PC-3 (cell line): ENCODE data around the gene ATXN7L1. TPM values are rescaled to one million over a fixed set of nuclear protein-coding genes. Genes with fewer than 3 reads are reported as not detected.

Experiments
- ATAC-seq: fragments of 200-7000 bp; cut with Tn5 transposase; 2 replicates; pipeline ENCODE4 v1.9.1; 2020; ENCODE audit warnings: mild to moderate bottlenecking, moderate library complexity
- BruUV-seq: library from RNA; stranded (reverse); fragments of 400-500 nt; replicated peaks from 2 replicates; lab custom pipeline; 2021; lab: Mats Ljungman, UMichigan
- CTCF ChIA-PET: fragments of 300-600 bp; sonication (Branson Sonifier 250); formaldehyde crosslinking; loops from one replicate; lab custom pipeline; 2022; ENCODE audit warnings: antibody characterized with exemption; lab: Charles Lee
- POLR2A ChIA-PET: fragments of 300-600 bp; sonication (Branson Sonifier 250); formaldehyde crosslinking; loops from one replicate; lab custom pipeline; 2022; ENCODE audit warnings: antibody characterized with exemption; ENCODE audit not compliant: unreplicated experiment; lab: Charles Lee
- DNase-seq: peaks from one replicate; pipeline ENCODE4 v3.0.0-alpha.2; 2015
- H2AFZ ChIP-seq: fragments of 300-600 bp; sonication (generic); 2 replicates; pipeline ENCODE4 v1.6.0; 2016; ENCODE audit warnings: antibody characterized with exemption, low read length
- H3F3A ChIP-seq: fragments of 300-600 bp; sonication (generic); one replicate; pipeline ENCODE4 v1.6.0; 2017; ENCODE audit warnings: antibody characterized with exemption, low read length, control low read depth, mild to moderate bottlenecking; ENCODE audit not compliant: unreplicated experiment
- H3K27ac ChIP-seq: fragments of 300-600 bp; sonication (generic); 2 replicates; pipeline ENCODE4 v1.5.1; 2016; ENCODE audit warnings: mild to moderate bottlenecking, low read length
- H3K27me3 ChIP-seq: fragments of 300-600 bp; sonication (generic); 2 replicates; pipeline ENCODE4 v1.6.1; 2016; ENCODE audit warnings: low read length, mixed read lengths
- H3K36me3 ChIP-seq: fragments of 300-600 bp; sonication (generic); 2 replicates; pipeline ENCODE4 v1.6.1; 2016; ENCODE audit warnings: low read depth, mixed run types, low read length, mixed read lengths
- H3K4me1 ChIP-seq: fragments of 300-600 bp; sonication (generic); 2 replicates; pipeline ENCODE4 v1.5.1; 2016; ENCODE audit warnings: low read length; ENCODE audit not compliant: insufficient read depth
- H3K4me2 ChIP-seq: fragments of 300-600 bp; sonication (generic); 2 replicates; pipeline ENCODE4 v1.6.0; 2016; ENCODE audit warnings: low read length
- H3K4me3 ChIP-seq: fragments of 300-600 bp; sonication (generic); 2 replicates; pipeline ENCODE4 v1.5.1; 2016; ENCODE audit warnings: mild to moderate bottlenecking, low read length, mixed read lengths
- H3K79me2 ChIP-seq: fragments of 300-600 bp; sonication (generic); 2 replicates; pipeline ENCODE4 v1.6.1; 2017; ENCODE audit warnings: low read length, mixed read lengths
- H3K9ac ChIP-seq: fragments of 300-600 bp; sonication (generic); 2 replicates; pipeline ENCODE4 v1.6.0; 2016; ENCODE audit warnings: mild to moderate bottlenecking, low read length
- H3K9me2 ChIP-seq: fragments of 300-600 bp; sonication (generic); replicated peaks from 2 replicates; pipeline ENCODE4 v1.6.1; 2016; ENCODE audit warnings: mixed run types, low read length, mixed read lengths
- H3K9me3 ChIP-seq: fragments of 300-600 bp; sonication (generic); 2 replicates; pipeline ENCODE4 v1.6.1; 2016; ENCODE audit warnings: low read length, mixed read lengths
- H4K20me1 ChIP-seq: fragments of 300-600 bp; sonication (generic); 2 replicates; pipeline ENCODE4 v1.6.1; 2016; ENCODE audit warnings: low read length, mixed read lengths
- EZH2 ChIP-seq: fragments of 300-600 bp; sonication (generic); IDR thresholded peaks from one replicate; pipeline ENCODE4 v1.6.1; 2017; ENCODE audit warnings: antibody characterized with exemption, mild to moderate bottlenecking, low read length; ENCODE audit not compliant: unreplicated experiment
- EZH2phosphoT487 ChIP-seq: fragments of 300-600 bp; sonication (generic); IDR thresholded peaks from 2 replicates; pipeline ENCODE4 v1.6.1; 2018; ENCODE audit warnings: mild to moderate bottlenecking, antibody characterized with exemption, low read length, borderline replicate concordance
- intact Hi-C: fragments of 100-400 bp; cut with micrococcal nuclease; formaldehyde crosslinking; loops from 2 replicates; pipeline ENCODE4 v1.9.0; 2023
- total RNA-seq: library from RNA; depleted of rRNA; stranded (reverse); fragments of >200 nt; gene quantifications from 2 replicates; pipeline ENCODE4 v1.2.3, GENCODE V29; 2014
- TF ChIP-seq, protein P1 (sequence below): fragments of 300-600 bp; sonication (generic); conservative IDR thresholded peaks from 2 replicates; pipeline ENCODE4 v1.5.1; 2017; ENCODE audit warnings: antibody characterized with exemption, low read depth, mild to moderate bottlenecking, low read length

ATXN7L1 gene
- total RNA-seq, 1 experiment from 2014 or later = 16.0 TPM

- ATAC-seq = no peak
- intact Hi-C loops = no loop called here
- Histone ChIP-seq H3K9me2 (no peaks in the 10 kb centered on the region), H3F3A (peaks cover 6% of the 10 kb centered on the region), H3K9ac (no peak overlapping the region), H2AFZ (no peak overlapping the region), H3K4me1 (peaks cover 47% of the 10 kb centered on the region), H3K9me3 (no peaks in the 10 kb centered on the region), H3K4me2 (no peak overlapping the region), H3K27me3 (no peaks in the 10 kb centered on the region), H3K36me3 (no peaks in the 10 kb centered on the region), H3K27ac (no peak overlapping the region), H3K79me2 (no peaks in the 10 kb centered on the region), H3K4me3 (no peak overlapping the region), H4K20me1 (no peaks in the 10 kb centered on the region)
- ChIA-PET POLR2A (interaction anchor here (0.6 kb wide), 1 partner anchor 333 kb away, joined by 3 read pairs; no protein-coding TSS in a partner anchor), CTCF (no interaction called here)
- DNase-seq = no peak
- TF ChIP-seq EZH2 = no peak
- BruUV-seq = no TSS peak
Observed at GRCh38 chr7:105778956-105779355, 97.4 kb downstream of the ATXN7L1 start.

DNA sequence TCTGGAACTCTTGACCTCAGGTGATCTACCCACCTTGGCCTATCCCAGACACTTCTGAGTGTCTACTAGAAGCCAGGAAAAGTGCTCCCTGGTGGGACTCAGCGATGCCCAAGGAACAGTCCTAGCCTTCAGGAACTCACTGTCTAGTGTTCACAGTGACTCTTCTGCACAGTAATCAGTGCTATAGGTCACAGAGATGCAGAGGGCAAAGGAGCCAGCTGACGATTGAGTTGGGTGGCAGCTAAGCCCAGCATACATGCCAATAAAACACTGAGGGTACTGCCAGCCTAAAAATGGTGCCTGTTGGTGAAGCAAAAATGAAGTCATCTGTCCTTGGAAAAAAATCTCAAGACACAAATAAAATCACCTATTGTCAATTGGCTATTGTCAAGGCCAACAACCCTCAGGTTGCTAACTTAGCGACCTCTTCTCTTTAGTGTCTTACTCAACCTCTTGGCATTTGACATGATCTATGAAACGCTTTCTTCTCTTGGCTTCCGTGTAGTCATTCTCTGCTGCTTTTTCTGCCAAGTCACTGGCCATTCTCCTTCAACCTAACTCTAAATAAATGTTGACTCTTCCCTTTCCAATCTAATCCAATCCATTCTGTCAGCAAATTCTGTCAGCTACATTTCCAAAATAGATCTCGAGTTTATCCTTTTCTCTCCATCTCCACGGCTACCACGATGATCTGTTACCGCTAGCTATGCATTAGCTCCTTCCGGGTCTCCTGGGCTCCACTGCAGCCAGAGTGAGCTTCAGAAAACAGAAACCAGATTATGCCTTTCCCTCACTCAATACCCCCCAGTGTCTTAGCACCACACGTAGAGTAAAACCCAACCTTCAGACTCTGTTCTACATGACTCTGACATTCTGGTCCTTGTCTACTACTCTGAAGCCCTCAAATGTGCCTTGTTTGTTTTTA, 99.2 kb downstream of the ATXN7L1 start:
- CTCF ChIA-PET = interaction anchor here (0.9 kb wide), 1 partner anchor 10 kb away, joined by 5 read pairs; no protein-coding TSS in a partner anchor
- no peaks in the 10 kb centered on the region for H4K20me1 ChIP-seq
- H3K9ac ChIP-seq = peak overlapping the region; percentile 28; the same call in 1 of the 2 replicates
- H3K27me3 ChIP-seq = no peaks in the 10 kb centered on the region
- DNase-seq (peak; percentile 96), ATAC-seq (peak; percentile 73)
- BruUV-seq = no TSS peak
- no peaks in the 10 kb centered on the region for H3K79me2 ChIP-seq
- H3F3A ChIP-seq = no peaks in the 10 kb centered on the region
- TF ChIP-seq EZH2 = no peak
- TF ChIP-seq, protein P1, sequence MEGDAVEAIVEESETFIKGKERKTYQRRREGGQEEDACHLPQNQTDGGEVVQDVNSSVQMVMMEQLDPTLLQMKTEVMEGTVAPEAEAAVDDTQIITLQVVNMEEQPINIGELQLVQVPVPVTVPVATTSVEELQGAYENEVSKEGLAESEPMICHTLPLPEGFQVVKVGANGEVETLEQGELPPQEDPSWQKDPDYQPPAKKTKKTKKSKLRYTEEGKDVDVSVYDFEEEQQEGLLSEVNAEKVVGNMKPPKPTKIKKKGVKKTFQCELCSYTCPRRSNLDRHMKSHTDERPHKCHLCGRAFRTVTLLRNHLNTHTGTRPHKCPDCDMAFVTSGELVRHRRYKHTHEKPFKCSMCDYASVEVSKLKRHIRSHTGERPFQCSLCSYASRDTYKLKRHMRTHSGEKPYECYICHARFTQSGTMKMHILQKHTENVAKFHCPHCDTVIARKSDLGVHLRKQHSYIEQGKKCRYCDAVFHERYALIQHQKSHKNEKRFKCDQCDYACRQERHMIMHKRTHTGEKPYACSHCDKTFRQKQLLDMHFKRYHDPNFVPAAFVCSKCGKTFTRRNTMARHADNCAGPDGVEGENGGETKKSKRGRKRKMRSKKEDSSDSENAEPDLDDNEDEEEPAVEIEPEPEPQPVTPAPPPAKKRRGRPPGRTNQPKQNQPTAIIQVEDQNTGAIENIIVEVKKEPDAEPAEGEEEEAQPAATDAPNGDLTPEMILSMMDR = no peak
- no peak for TF ChIP-seq EZH2phosphoT487
- H3K4me1 ChIP-seq = peaks cover 35% of the 10 kb centered on the region
- H3K9me3 ChIP-seq = no peaks in the 10 kb centered on the region
- H3K4me3 ChIP-seq = 0 out of 2 replicates have a peak overlapping the region, but pooled peaks have one; percentile 1
- H3K36me3 ChIP-seq = no peaks in the 10 kb centered on the region
- intact Hi-C loops = loop anchor here (1.0 to 2.0 kb wide), 4 partner anchors 18 to 100 kb away; partner anchors contain the start of gene ATXN7L1
- H3K4me2 ChIP-seq = peak overlapping the region; percentile 54
- H3K27ac ChIP-seq = peak overlapping the region; percentile 80
- POLR2A ChIA-PET = interaction anchor here (0.6 kb wide), 1 partner anchor 93 kb away, joined by 4 read pairs; no protein-coding TSS in a partner anchor
- H2AFZ ChIP-seq = 0 out of 2 replicates have a peak overlapping the region, but pooled peaks have one; percentile 7
- no peaks in the 10 kb centered on the region for H3K9me2 ChIP-seq

GRCh38 chr7:105776068-105776790, 100.2 kb downstream of the ATXN7L1 start:
- Histone ChIP-seq H4K20me1 (no peaks in the 10 kb centered on the region), H3K9me2 (no peaks in the 10 kb centered on the region), H3K9ac (peak overlapping the region; percentile 1; the same call in 1 of the 2 replicates), H3K79me2 (no peaks in the 10 kb centered on the region), H3K4me3 (peak overlapping the region; percentile 1; the same call in 1 of the 2 replicates), H3F3A (no peaks in the 10 kb centered on the region), H3K9me3 (no peaks in the 10 kb centered on the region), H3K4me1 (peaks cover 32% of the 10 kb centered on the region), H3K36me3 (peaks cover 4% of the 10 kb centered on the region; the same call in 1 of the 2 replicates), H3K27me3 (no peaks in the 10 kb centered on the region), H2AFZ (no peak overlapping the region), H3K27ac (peak overlapping the region; percentile 80), H3K4me2 (peak overlapping the region; percentile 54)
- TF ChIP-seq, protein P1 = no peak
- peak; percentile 91 for ATAC-seq
- POLR2A ChIA-PET = no interaction called here
- peak; percentile 99 for DNase-seq
- no TSS peak for BruUV-seq
- CTCF ChIA-PET = interaction anchor here (0.6 kb wide), 1 partner anchor 18 kb away, joined by 3 read pairs; no protein-coding TSS in a partner anchor
- intact Hi-C loops = loop anchor here (1.0 to 2.0 kb wide), 3 partner anchors 19 to 101 kb away; partner anchors contain the start of gene ATXN7L1
